HL-60 (cell line): Measurements from ENCODE around the gene PGLYRP4.
A peak's percentile ranks its signal among the peaks of the same experiment; 100 is the strongest.

ENCODE experiments used
- DNase-seq, 2 experiments: peaks; one replicate each; pipeline ENCODE4 v3.0.0-alpha.2; 2010 to 2020; ENCODE audit warnings: low read depth in 1 of 2, low spot score in 1 of 2
- H3K27ac ChIP-seq: fragments of 250-450 bp; sonication (Bioruptor Pico); replicated peaks from 2 replicates; pipeline ENCODE4 v1.5.1; 2020; ENCODE audit warnings: mild to moderate bottlenecking, moderate library complexity
- H3K27me3 ChIP-seq: fragments of 250-450 bp; sonication (Bioruptor Pico); 2 replicates; pipeline ENCODE4 v1.5.1; 2021; ENCODE audit warnings: mild to moderate bottlenecking, moderate library complexity; ENCODE audit not compliant: insufficient read depth, poor library complexity, severe bottlenecking
- H3K4me3 ChIP-seq: replicated peaks from 2 replicates; pipeline ENCODE4 v1.5.1; 2011; ENCODE audit warnings: mild to moderate bottlenecking, control low read depth, low read length; ENCODE audit not compliant: insufficient read depth
- GABPA ChIP-seq: IDR thresholded peaks from 2 replicates; pipeline ENCODE4 v1.6.1; 2012; ENCODE audit warnings: low read depth
- POLR2AphosphoS5 ChIP-seq: IDR thresholded peaks from 2 replicates; pipeline ENCODE4 v1.6.1; 2012; ENCODE audit warnings: low read depth
- SPI1 ChIP-seq: IDR thresholded peaks from 2 replicates; pipeline ENCODE4 v1.6.1; 2012; ENCODE audit warnings: low read depth, mild to moderate bottlenecking, borderline replicate concordance
- TF ChIP-seq, protein P1 (sequence below): IDR thresholded peaks from one replicate; pipeline ENCODE4 v1.5.1; 2011; ENCODE audit warnings: low read length, control low read depth, inconsistent platforms; ENCODE audit not compliant: insufficient read depth
- TF ChIP-seq, protein P2 (sequence below): IDR thresholded peaks from 2 replicates; pipeline ENCODE4 v1.6.1; 2012; ENCODE audit warnings: low read depth; ENCODE audit not compliant: insufficient replicate concordance

The PGLYRP4 gene

DNA sequence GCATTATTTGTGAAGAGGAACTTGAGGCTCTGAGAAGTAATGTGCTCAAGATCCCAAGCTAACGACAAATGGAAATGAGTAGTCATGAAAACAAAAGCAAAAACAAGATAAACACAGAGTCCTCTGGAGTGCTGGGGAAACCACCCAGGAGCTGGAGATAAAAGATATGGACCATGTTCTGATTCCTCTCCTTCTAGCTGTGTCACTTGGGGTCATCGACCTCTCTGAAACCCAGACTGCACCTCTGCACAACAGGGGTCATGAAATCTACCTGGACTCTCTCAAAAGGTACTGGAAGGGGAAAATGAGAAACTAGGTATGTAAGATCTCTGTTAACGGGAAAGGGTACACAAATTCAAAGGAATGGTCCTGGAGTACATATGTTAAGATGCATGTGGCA, 6.5 kb downstream of the PGLYRP4 start:
- Histone ChIP-seq H3K27ac (no peak overlapping the region), H3K27me3 (no peaks in the 10 kb centered on the region), H3K4me3 (no peak overlapping the region)
- TF ChIP-seq, protein P1, sequence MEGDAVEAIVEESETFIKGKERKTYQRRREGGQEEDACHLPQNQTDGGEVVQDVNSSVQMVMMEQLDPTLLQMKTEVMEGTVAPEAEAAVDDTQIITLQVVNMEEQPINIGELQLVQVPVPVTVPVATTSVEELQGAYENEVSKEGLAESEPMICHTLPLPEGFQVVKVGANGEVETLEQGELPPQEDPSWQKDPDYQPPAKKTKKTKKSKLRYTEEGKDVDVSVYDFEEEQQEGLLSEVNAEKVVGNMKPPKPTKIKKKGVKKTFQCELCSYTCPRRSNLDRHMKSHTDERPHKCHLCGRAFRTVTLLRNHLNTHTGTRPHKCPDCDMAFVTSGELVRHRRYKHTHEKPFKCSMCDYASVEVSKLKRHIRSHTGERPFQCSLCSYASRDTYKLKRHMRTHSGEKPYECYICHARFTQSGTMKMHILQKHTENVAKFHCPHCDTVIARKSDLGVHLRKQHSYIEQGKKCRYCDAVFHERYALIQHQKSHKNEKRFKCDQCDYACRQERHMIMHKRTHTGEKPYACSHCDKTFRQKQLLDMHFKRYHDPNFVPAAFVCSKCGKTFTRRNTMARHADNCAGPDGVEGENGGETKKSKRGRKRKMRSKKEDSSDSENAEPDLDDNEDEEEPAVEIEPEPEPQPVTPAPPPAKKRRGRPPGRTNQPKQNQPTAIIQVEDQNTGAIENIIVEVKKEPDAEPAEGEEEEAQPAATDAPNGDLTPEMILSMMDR, result no peak
- TF ChIP-seq GABPA, result no peak
- TF ChIP-seq, protein P2, sequence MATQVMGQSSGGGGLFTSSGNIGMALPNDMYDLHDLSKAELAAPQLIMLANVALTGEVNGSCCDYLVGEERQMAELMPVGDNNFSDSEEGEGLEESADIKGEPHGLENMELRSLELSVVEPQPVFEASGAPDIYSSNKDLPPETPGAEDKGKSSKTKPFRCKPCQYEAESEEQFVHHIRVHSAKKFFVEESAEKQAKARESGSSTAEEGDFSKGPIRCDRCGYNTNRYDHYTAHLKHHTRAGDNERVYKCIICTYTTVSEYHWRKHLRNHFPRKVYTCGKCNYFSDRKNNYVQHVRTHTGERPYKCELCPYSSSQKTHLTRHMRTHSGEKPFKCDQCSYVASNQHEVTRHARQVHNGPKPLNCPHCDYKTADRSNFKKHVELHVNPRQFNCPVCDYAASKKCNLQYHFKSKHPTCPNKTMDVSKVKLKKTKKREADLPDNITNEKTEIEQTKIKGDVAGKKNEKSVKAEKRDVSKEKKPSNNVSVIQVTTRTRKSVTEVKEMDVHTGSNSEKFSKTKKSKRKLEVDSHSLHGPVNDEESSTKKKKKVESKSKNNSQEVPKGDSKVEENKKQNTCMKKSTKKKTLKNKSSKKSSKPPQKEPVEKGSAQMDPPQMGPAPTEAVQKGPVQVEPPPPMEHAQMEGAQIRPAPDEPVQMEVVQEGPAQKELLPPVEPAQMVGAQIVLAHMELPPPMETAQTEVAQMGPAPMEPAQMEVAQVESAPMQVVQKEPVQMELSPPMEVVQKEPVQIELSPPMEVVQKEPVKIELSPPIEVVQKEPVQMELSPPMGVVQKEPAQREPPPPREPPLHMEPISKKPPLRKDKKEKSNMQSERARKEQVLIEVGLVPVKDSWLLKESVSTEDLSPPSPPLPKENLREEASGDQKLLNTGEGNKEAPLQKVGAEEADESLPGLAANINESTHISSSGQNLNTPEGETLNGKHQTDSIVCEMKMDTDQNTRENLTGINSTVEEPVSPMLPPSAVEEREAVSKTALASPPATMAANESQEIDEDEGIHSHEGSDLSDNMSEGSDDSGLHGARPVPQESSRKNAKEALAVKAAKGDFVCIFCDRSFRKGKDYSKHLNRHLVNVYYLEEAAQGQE, result no peak
- no peak for TF ChIP-seq POLR2AphosphoS5
- TF ChIP-seq SPI1, result no peak
- DNase-seq, result no peak

DNA sequence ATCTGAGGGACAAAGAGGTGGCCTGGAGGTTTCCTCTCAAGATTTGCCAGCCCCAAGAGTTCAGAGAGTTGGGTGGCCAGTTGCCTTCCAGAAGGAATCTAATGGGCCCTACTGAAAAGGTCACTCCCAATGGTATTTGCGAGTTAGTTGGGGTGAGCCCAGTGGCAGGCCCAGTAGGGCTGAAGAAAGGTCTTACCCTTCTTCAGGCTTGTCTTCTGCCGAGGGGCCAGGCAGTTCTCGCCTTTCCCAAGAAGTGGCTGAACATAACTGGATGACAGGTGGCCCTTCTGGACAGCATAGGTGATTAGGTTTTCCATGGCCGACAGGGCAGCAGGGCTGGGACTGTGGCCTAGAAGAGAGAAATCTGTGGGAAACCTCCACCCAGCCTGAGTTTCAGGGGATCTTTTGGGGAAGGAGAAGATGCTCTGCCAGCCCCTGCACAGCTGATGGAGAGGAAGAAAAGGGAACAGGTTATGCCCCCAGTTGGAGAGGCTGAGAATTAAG, 7.2 kb downstream of the PGLYRP4 start:
- no peak for DNase-seq

DNA sequence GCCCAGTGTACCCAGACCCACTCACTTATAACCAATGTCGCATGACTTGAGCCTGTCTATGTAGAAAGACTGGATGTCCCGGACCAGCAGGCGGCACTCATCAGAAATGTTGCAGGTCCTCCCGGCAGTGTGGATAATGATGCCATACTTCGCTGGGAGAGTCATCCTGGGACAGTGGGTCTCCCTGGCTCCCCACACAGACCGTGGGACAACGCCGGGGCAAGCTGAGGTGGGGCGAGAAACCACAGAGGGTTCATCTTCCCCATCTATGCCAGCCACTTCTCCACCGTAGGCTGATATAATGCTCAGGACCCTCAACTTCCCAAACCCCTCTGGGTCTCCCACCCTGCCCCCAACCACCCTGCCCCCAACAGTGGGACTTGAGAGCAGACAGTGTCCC, 8.3 kb downstream of the PGLYRP4 start:
- TF ChIP-seq, protein P1, result no peak
- TF ChIP-seq SPI1, result no peak
- no peak for TF ChIP-seq GABPA
- TF ChIP-seq, protein P2, result no peak
- no peak for TF ChIP-seq POLR2AphosphoS5
- H3K27me3 ChIP-seq, result no peaks in the 10 kb centered on the region
- DNase-seq, result no peak
- H3K4me3 ChIP-seq, result no peak overlapping the region
- H3K27ac ChIP-seq, result no peak overlapping the region

More for the DNA sequence above, 7.2 kb downstream of the PGLYRP4 start:
- Histone ChIP-seq H3K27ac (no peak overlapping the region), H3K27me3 (no peaks in the 10 kb centered on the region), H3K4me3 (no peak overlapping the region)
- TF ChIP-seq POLR2AphosphoS5, result no peak
- TF ChIP-seq, protein P2, result no peak
- no peak for TF ChIP-seq GABPA

DNA sequence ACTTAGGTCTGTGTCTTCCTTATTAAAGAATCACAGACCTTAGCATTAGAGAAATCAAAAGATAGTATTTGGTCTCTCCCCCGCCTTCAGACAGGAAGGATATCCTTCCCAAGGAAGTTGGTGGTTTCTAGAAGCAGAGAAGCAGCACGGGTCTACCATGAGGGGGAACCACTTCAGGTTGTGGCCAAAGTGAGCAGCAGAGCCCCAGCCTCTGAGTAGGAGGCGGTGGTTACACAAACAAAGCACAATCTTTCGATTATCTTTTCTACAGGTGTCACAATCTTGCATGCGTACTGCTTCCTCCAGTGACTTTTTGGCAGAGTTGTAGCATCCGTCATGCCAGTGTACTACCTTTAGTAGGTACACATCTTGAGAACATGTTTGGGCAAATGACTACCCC, 8.8 kb downstream of the PGLYRP4 start:
- DNase-seq, result peak in 1 of 2 experiments; percentile 27
- Histone ChIP-seq H3K4me3 (no peak overlapping the region), H3K27me3 (no peaks in the 10 kb centered on the region), H3K27ac (no peak overlapping the region)
- TF ChIP-seq, protein P1, result no peak
- TF ChIP-seq SPI1, result no peak
- TF ChIP-seq GABPA, result no peak
- TF ChIP-seq, protein P2, result no peak
- TF ChIP-seq POLR2AphosphoS5, result no peak
